Measurements from ENCODE around the gene HRH2. TPM values are rescaled to one million over a fixed set of nuclear protein-coding genes. Genes with fewer than 3 reads are reported as not detected.

Gene HRH2
- total and polyA plus RNA-seq, 8 donors = 4.1 to 22.0 (median 8.2) TPM

- no peak for ATAC-seq
- H3K4me3 ChIP-seq = no peak overlapping the region
- DNase-seq = no peak
Measured at GRCh38 chr5:175724314-175725275, 66.7 kb downstream of the HRH2 start.

GRCh38 chr5:175728316-175728715 lies 70.4 kb downstream of the HRH2 start:
- no peak overlapping the region for H3K4me3 ChIP-seq
- no peaks in the 10 kb centered on the region for H3K9me3 ChIP-seq
- H3K4me1 ChIP-seq = no peaks in the 10 kb centered on the region
- intact Hi-C loops (cut with DNase I) = no loop called here
- TF ChIP-seq, protein P1, sequence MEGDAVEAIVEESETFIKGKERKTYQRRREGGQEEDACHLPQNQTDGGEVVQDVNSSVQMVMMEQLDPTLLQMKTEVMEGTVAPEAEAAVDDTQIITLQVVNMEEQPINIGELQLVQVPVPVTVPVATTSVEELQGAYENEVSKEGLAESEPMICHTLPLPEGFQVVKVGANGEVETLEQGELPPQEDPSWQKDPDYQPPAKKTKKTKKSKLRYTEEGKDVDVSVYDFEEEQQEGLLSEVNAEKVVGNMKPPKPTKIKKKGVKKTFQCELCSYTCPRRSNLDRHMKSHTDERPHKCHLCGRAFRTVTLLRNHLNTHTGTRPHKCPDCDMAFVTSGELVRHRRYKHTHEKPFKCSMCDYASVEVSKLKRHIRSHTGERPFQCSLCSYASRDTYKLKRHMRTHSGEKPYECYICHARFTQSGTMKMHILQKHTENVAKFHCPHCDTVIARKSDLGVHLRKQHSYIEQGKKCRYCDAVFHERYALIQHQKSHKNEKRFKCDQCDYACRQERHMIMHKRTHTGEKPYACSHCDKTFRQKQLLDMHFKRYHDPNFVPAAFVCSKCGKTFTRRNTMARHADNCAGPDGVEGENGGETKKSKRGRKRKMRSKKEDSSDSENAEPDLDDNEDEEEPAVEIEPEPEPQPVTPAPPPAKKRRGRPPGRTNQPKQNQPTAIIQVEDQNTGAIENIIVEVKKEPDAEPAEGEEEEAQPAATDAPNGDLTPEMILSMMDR (IDR thresholded peaks at IDR 0.05) = no peak
- no peak for DNase-seq
- no peak for ATAC-seq
- peaks cover 5 to 43% of the 10 kb centered on the region in 2 donors for H3K27me3 ChIP-seq
- no peak overlapping the region for H3K27ac ChIP-seq
- no peaks in the 10 kb centered on the region for H3K36me3 ChIP-seq

More at GRCh38 chr5:175724314-175725275, 66.7 kb downstream of the HRH2 start:
- Histone ChIP-seq H3K27me3 (peaks cover 5 to 20% of the 10 kb centered on the region in 2 donors), H3K9me3 (no peaks in the 10 kb centered on the region), H3K4me1 (no peaks in the 10 kb centered on the region), H3K36me3 (no peaks in the 10 kb centered on the region), H3K27ac (no peak overlapping the region)
- intact Hi-C loops (cut with DNase I) = no loop called here
- TF ChIP-seq, protein P1 (IDR thresholded peaks at IDR 0.05) = no peak

DNA sequence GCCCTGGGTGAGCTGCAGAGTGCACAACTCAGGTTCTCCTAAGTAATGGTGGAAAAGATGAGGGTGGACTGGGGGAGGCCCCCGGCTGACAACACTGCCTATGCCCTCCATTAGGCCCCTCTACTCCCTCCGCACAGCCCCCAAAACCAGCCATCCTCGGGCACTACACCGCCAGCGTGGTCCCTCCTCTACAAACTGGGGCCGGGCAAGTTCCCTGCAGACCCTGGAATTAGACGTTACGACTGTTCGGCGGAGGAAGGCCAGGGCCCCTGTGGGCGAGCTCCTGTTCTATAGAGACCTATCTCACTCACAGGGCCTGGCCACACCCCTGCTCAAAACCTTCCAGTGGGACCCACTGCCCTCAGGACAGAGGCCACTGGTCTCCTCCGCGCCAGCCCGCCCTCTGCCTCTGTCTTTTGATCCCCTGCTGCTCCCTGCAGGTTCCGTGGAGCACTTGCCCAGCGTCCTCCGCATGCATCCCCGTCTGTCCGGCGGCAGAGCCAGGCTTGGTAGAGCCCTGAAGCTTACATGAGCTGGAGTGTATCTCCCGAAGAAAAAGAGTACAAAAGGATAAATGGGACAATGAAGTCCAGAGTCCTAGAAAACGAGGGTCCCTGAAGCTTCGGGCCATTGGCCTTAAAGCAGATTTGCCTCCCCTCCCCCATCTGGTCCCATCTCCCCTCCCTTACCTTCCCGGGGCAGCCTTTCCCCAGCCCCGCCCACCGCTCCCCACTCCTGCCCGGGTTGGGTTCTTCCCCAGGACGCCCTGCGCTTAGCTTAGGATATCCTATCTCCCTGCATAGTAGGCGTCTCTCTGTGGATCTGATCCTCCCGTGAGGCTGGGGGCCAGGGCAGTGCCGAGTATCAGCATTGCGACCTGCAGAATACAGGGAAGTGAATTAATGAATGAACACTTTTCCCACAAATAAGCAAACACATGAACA lies 71.3 kb downstream of the HRH2 start:
- TF ChIP-seq, protein P1 (IDR thresholded peaks at IDR 0.05) = no peak
- H3K27ac ChIP-seq = no peak overlapping the region
- DNase-seq = peak in 1 of 4 donors; percentile 21
- H3K27me3 ChIP-seq = peaks cover 5 to 50% of the 10 kb centered on the region in 2 donors
- intact Hi-C loops (cut with DNase I) = no loop called here
- H3K36me3 ChIP-seq = no peaks in the 10 kb centered on the region
- peak; percentile 7 for ATAC-seq
- H3K4me3 ChIP-seq = no peak overlapping the region
- no peaks in the 10 kb centered on the region for H3K4me1 ChIP-seq
- H3K9me3 ChIP-seq = no peaks in the 10 kb centered on the region

DNA sequence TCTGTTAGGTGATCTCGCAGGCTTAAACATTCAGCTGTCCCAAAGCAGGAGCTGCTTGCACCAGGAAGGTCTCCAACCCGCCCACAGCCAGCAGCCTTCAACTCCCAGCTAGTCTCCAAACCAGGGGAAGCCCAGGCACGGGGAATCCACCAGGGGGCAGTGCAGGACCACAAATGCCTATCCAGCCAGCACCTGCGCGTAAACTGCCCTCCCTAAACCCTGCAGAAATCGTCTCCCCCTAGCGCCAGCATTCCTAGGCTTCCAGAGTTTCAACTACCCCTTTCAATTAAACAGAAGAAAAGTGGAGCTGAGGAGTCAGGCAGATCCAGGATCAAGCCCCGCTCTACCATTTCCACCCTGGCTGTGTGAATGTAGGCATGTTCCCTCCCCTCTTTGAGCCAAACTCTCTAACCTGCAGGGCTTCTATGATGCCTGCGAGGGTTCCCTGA lies 72.0 kb downstream of the HRH2 start:
- TF ChIP-seq, protein P1 (IDR thresholded peaks at IDR 0.05) = peak; percentile 89 to 93
- peaks cover 5 to 56% of the 10 kb centered on the region in 2 donors for H3K27me3 ChIP-seq
- H3K9me3 ChIP-seq = no peaks in the 10 kb centered on the region
- H3K36me3 ChIP-seq = no peaks in the 10 kb centered on the region
- intact Hi-C loops (cut with DNase I) = no loop called here
- ATAC-seq = peak; percentile 99
- H3K27ac ChIP-seq = no peak overlapping the region
- no peak overlapping the region for H3K4me3 ChIP-seq
- H3K4me1 ChIP-seq = no peaks in the 10 kb centered on the region
- DNase-seq = peak; percentile 80 to 96 (median 90)

Data from left lung (tissue), 10 donors.